SH-SY5Y (cell line): Measurements from ENCODE around the gene ARHGAP15.

Experiments
- GATA2 ChIP-seq: IDR thresholded peaks from 2 replicates; pipeline ENCODE4 v1.6.1; 2011; ENCODE audit warnings: mild to moderate bottlenecking, low read depth, low read length
- GATA3 ChIP-seq: IDR thresholded peaks from 2 replicates; pipeline ENCODE4 v1.6.1; 2011; ENCODE audit warnings: low read depth, mild to moderate bottlenecking, low read length, moderate library complexity

GRCh38 chr2:143192106-143192505 is 62.9 kb downstream of the ARHGAP15 start:
- TF ChIP-seq GATA2 (no peak), GATA3 (no peak)
